Amniotic stem cell (primary cell): ENCODE results near the gene CXorf49B.
"Not testable (repeated sequence)": the region's sequence is repeated elsewhere in the genome, so short reads cannot be mapped to it uniquely, and the experiment has no call there.

Experiments used
- DNase-seq: peaks from one replicate; lab custom pipeline; 2025; lab: John Stamatoyannopoulos, UW

The CXorf49B gene

GRCh38 chrX:71763049-71763448 lies at the start of gene CXorf49B:
TSS of gene CXorf49B (plus strand) at chrX:71763349. CDS start at chrX:71763424, 75 bp downstream.
- not testable (repeated sequence) for DNase-seq

- not testable (repeated sequence) for DNase-seq
Observed at GRCh38 chrX:71714064-71714463, 49.1 kb upstream of the CXorf49B start.

GRCh38 chrX:71715551-71715950 lies 47.6 kb upstream of the CXorf49B start:
- DNase-seq = not testable (repeated sequence)

GRCh38 chrX:71716323-71716722 lies 46.8 kb upstream of the CXorf49B start:
- DNase-seq = not testable (repeated sequence)

GRCh38 chrX:71718185-71718584 lies 45.0 kb upstream of the CXorf49B start, which contains the start of gene CXorf49:
TSS of gene CXorf49 (minus strand) at chrX:71718285. CDS start at chrX:71718151, 134 bp downstream.
- DNase-seq = not testable (repeated sequence)

GRCh38 chrX:71719195-71719594 lies 44.0 kb upstream of the CXorf49B start:
- DNase-seq = not testable (repeated sequence)

GRCh38 chrX:71720289-71720886 lies 42.8 kb upstream of the CXorf49B start:
- not testable (repeated sequence) for DNase-seq

- DNase-seq = not testable (repeated sequence)
Observed at GRCh38 chrX:71760688-71761281, 2.4 kb upstream of the CXorf49B start.

- DNase-seq = not testable (repeated sequence)
Observed at GRCh38 chrX:71764832-71765231, 1.7 kb downstream of the CXorf49B start.

- not testable (repeated sequence) for DNase-seq
Observed at GRCh38 chrX:71765613-71766012, 2.5 kb downstream of the CXorf49B start.

- DNase-seq = not testable (repeated sequence)
Observed at GRCh38 chrX:71767134-71767533, 4.0 kb downstream of the CXorf49B start.

- DNase-seq = not testable (repeated sequence)
Observed at GRCh38 chrX:71778322-71778721, 15.2 kb downstream of the CXorf49B start.

- not testable (repeated sequence) for DNase-seq
Observed at GRCh38 chrX:71782225-71782949, 19.2 kb downstream of the CXorf49B start.

- not testable (repeated sequence) for DNase-seq
Observed at GRCh38 chrX:71782950-71783299, 19.8 kb downstream of the CXorf49B start.

GRCh38 chrX:71783569-71784347 lies 20.6 kb downstream of the CXorf49B start:
- DNase-seq = not testable (repeated sequence)

GRCh38 chrX:71784348-71784983 lies 21.3 kb downstream of the CXorf49B start:
- not testable (repeated sequence) for DNase-seq

- DNase-seq = not testable (repeated sequence)
Observed at GRCh38 chrX:71806450-71806849, 43.3 kb downstream of the CXorf49B start.

- no peak for DNase-seq
Observed at GRCh38 chrX:71809886-71810285, 46.7 kb downstream of the CXorf49B start.

- no peak for DNase-seq
Observed at GRCh38 chrX:71814123-71814912, 51.2 kb downstream of the CXorf49B start.

GRCh38 chrX:71815121-71815905 lies 52.2 kb downstream of the CXorf49B start:
- DNase-seq = no peak
